K562 (cell line): ENCODE measurements around the gene SGSH. TPM values are rescaled to one million over a fixed set of nuclear protein-coding genes. Genes with fewer than 3 reads are reported as not detected.

ENCODE experiments used
- ATAC-seq: fragments of 200-7000 bp; cut with Tn5 transposase; 3 replicates; pipeline ENCODE4 v1.9.1; 2020; ENCODE audit warnings: moderate library complexity
- BruUV-seq: library from RNA; stranded (reverse); fragments of 400-500 nt; replicated peaks from 2 replicates; lab custom pipeline; 2021; lab: Mats Ljungman, UMichigan
- CTCF ChIA-PET: fragments of 300-600 bp; formaldehyde crosslinking; extraction: SDS; loops from one replicate; lab custom pipeline; 2021; ENCODE audit warnings: low intra/inter-chr PET ratio; lab: Yijun Ruan, JAX
- POLR2A ChIA-PET: fragments of 300-600, 350-650 bp; sonication (Branson Sonifier 250); formaldehyde crosslinking; extraction: SDS; loops from one replicate; lab custom pipeline; 2021; ENCODE audit warnings: antibody characterized with exemption, inconsistent platforms; lab: Yijun Ruan, JAX
- DNase-seq, 4 experiments: peaks; one replicate each; pipeline versions ENCODE4 v3.0.0 to v3.0.0-alpha.2; 2011 to 2018; ENCODE audit warnings: low spot score in 3 of 4, mixed read lengths in 3 of 4; ENCODE audit errors: extremely low read depth in 1 of 4
- FAIRE-seq: peaks from 2 replicates; lab custom pipeline; 2011; peaks lifted over from hg19 to GRCh38; lab: Jason Lieb, UNC
- H2AFZ ChIP-seq: 2 replicates; pipeline ENCODE4 v1.6.0; 2011; ENCODE audit warnings: low read depth, low read length, control low read depth, inconsistent platforms
- H3K27ac ChIP-seq: fragments of 200-600 bp; 3 replicates; pipeline ENCODE4 v1.8.0; 2011; ENCODE audit warnings: low read depth, mild to moderate bottlenecking, control low read depth, inconsistent platforms, low read length, moderate library complexity, mixed read lengths; ENCODE audit errors: extremely low read depth
- H3K27me3 ChIP-seq, 2 experiments: fragments of 300-600 bp in 1 of 2; 2 replicates in 1 of 2; 3 replicates in 1 of 2; pipeline versions ENCODE4 v1.6.0 to v1.8.0; 2011; ENCODE audit warnings: inconsistent platforms in 2 of 2, low read length in 2 of 2, mild to moderate bottlenecking in 1 of 2, mixed read lengths in 1 of 2, moderate library complexity in 1 of 2; ENCODE audit not compliant: control insufficient read depth in 2 of 2, insufficient read depth in 2 of 2
- H3K36me3 ChIP-seq: fragments of 300-600 bp; 3 replicates; pipeline ENCODE4 v1.8.0; 2011; ENCODE audit warnings: mild to moderate bottlenecking, low read length, inconsistent platforms; ENCODE audit not compliant: control insufficient read depth, insufficient read depth
- H3K4me1 ChIP-seq, 2 experiments: fragments of 200-600 bp in 1 of 2; replicated peaks in 1 of 2; 2 replicates in 1 of 2; 3 replicates in 1 of 2; pipeline versions ENCODE4 v1.5.1 to v1.8.0; 2011; ENCODE audit warnings: inconsistent platforms in 2 of 2, low read length in 2 of 2, mild to moderate bottlenecking in 1 of 2, mixed read lengths in 1 of 2, moderate library complexity in 1 of 2; ENCODE audit not compliant: control insufficient read depth in 2 of 2, insufficient read depth in 2 of 2
- H3K4me2 ChIP-seq: 2 replicates; pipeline ENCODE4 v1.6.1; 2011; ENCODE audit warnings: low read length, control low read depth, inconsistent platforms, mixed read lengths; ENCODE audit not compliant: insufficient read depth
- H3K4me3 ChIP-seq: fragments of 200-600 bp; sonication (generic), shearing (Covaris generic); 2 replicates; pipeline ENCODE4 v1.5.1; 2016; ENCODE audit warnings: control low read depth, inconsistent platforms
- H3K79me2 ChIP-seq: fragments of 200-600 bp; 3 replicates; pipeline ENCODE4 v1.8.0; 2011; ENCODE audit warnings: low read length, inconsistent platforms; ENCODE audit not compliant: control insufficient read depth, insufficient read depth
- H3K9ac ChIP-seq, 2 experiments: 2 replicates each; pipeline versions ENCODE4 v1.6.0 to v1.6.1; 2011; ENCODE audit warnings: low read depth in 2 of 2, low read length in 2 of 2, control low read depth in 1 of 2, inconsistent platforms in 1 of 2, mild to moderate bottlenecking in 1 of 2, mixed read lengths in 1 of 2; ENCODE audit not compliant: insufficient read depth in 1 of 2
- H3K9me1 ChIP-seq: one replicate; pipeline ENCODE4 v1.6.0; 2011; ENCODE audit warnings: inconsistent platforms, mild to moderate bottlenecking, low read length, moderate library complexity; ENCODE audit not compliant: control insufficient read depth, insufficient read depth
- H3K9me3 ChIP-seq: replicated peaks from 2 replicates; pipeline ENCODE4 v1.5.1; 2011; ENCODE audit warnings: low read depth, low read length, inconsistent platforms; ENCODE audit not compliant: control insufficient read depth, insufficient read depth
- H4K20me1 ChIP-seq: replicated peaks from 2 replicates; pipeline ENCODE4 v1.6.1; 2011; ENCODE audit warnings: low read length, inconsistent platforms, mixed read lengths; ENCODE audit not compliant: control insufficient read depth, insufficient read depth
- POLR3A ChIP-seq: IDR thresholded peaks from 2 replicates; pipeline ENCODE4 v1.6.1; 2011; ENCODE audit warnings: borderline replicate concordance, mild to moderate bottlenecking, moderate library complexity; ENCODE audit not compliant: insufficient read length, insufficient read depth; ENCODE audit errors: extremely low read depth
- RBFOX2 ChIP-seq: fragments of 200-400 bp; formaldehyde crosslinking; IDR thresholded peaks from 2 replicates; pipeline ENCODE4 v1.6.1; 2017; ENCODE audit warnings: low read depth, mild to moderate bottlenecking, low read length, moderate library complexity
- WGBS: fragments of 100-300 bp; shearing (Covaris generic); methylation state at CpG from one replicate; pipeline ENCODE4 v1.1.6; 2016; ENCODE audit warnings: low coverage, mixed read lengths; ENCODE audit not compliant: insufficient coverage; ENCODE audit errors: missing lambda C conversion rate; 5-methylcytosine and 5-hydroxymethylcytosine counted together
- in situ Hi-C: fragments of 300-500 bp; cut with MboI; formaldehyde crosslinking; loops from 4 replicates; pipeline ENCODE4 v1.15.0; 2018; ENCODE audit warnings: inconsistent platforms, mixed read lengths
- intact Hi-C: fragments of 100-400 bp; cut with micrococcal nuclease; formaldehyde crosslinking; loops from 2 replicates; pipeline ENCODE4 v1.14.2; 2022
- polyA plus RNA-seq, 8 experiments: library from polyadenylated mRNA; depleted of rRNA in 4 of 8; stranded (reverse) in 5 of 8; unstranded in 3 of 8; fragments of >200 nt; fragmentation: Nextera tagmentation in 2 of 8; fragmentation: Illumina TruSeq in 1 of 8; extraction: Ambion mirVana in 2 of 8; extraction: Trizol in 1 of 8; gene quantifications; 2 replicates each; pipeline versions ENCODE4 v1.2.1 to v1.2.3, GENCODE V29; 2011 to 2014; ENCODE audit warnings: inconsistent platforms in 1 of 8, missing spikeins in 1 of 8
- total RNA-seq, 7 experiments: library from RNA; depleted of rRNA in 6 of 7; stranded (reverse); fragments of >200 nt in 6 of 7; fragmentation: Illumina TruSeq in 2 of 7; extraction: Trizol in 2 of 7; gene quantifications; 2 replicates each; pipeline versions ENCODE4 v1.2.1 to v1.2.3, GENCODE V29; 2011 to 2021; ENCODE audit warnings: low replicate concordance in 1 of 7
- TF ChIP-seq, protein P1 (sequence below): IDR thresholded peaks from 3 replicates; pipeline ENCODE4 v1.6.1; 2011; ENCODE audit warnings: borderline replicate concordance, mild to moderate bottlenecking, moderate library complexity; ENCODE audit not compliant: insufficient read length; ENCODE audit errors: extremely low read depth
- TF ChIP-seq, protein P2 (sequence below): sonication (generic); formaldehyde crosslinking; IDR thresholded peaks from 2 replicates; pipeline ENCODE4 v1.8.0; 2022; ENCODE audit warnings: missing genetic modification reagents, mild to moderate bottlenecking, borderline replicate concordance
- TF ChIP-seq, protein P3 (sequence below): fragments of 250-450 bp; sonication (Bioruptor Pico); IDR thresholded peaks from 2 replicates; pipeline ENCODE4 v1.5.0; 2021; ENCODE audit warnings: mild to moderate bottlenecking, moderate library complexity

The SGSH gene
- total and polyA plus RNA-seq, 9 of the 15 experiments (the other 6 are each of a cell fraction or from before 2014, with no cell fraction given) = 0.25 to 15.7 (median 4.9) TPM

DNA sequence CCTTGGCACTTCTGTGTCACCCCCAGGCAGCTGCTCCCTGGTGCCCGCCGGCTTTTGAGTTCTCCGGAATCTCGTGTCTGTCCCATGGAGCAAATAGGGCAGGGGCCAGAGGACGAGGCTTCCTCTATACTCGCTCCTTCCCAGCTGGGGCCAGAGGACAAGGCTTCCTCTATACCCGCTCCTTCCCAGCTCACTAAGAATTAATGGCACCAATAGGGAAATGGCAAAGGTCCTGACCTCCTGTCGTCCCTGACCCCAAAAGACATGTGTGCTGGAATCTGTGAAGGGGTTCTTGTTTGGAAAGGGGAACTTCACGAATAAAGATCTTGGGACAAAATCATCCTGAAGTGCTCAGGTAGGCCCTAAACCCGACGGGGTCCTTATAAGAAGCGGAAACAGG lies 7.6 kb downstream of the SGSH start (continued):
- TF ChIP-seq, protein P1, sequence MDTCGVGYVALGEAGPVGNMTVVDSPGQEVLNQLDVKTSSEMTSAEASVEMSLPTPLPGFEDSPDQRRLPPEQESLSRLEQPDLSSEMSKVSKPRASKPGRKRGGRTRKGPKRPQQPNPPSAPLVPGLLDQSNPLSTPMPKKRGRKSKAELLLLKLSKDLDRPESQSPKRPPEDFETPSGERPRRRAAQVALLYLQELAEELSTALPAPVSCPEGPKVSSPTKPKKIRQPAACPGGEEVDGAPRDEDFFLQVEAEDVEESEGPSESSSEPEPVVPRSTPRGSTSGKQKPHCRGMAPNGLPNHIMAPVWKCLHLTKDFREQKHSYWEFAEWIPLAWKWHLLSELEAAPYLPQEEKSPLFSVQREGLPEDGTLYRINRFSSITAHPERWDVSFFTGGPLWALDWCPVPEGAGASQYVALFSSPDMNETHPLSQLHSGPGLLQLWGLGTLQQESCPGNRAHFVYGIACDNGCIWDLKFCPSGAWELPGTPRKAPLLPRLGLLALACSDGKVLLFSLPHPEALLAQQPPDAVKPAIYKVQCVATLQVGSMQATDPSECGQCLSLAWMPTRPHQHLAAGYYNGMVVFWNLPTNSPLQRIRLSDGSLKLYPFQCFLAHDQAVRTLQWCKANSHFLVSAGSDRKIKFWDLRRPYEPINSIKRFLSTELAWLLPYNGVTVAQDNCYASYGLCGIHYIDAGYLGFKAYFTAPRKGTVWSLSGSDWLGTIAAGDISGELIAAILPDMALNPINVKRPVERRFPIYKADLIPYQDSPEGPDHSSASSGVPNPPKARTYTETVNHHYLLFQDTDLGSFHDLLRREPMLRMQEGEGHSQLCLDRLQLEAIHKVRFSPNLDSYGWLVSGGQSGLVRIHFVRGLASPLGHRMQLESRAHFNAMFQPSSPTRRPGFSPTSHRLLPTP = no peak
- no peak for TF ChIP-seq POLR3A
- TF ChIP-seq, protein P2, sequence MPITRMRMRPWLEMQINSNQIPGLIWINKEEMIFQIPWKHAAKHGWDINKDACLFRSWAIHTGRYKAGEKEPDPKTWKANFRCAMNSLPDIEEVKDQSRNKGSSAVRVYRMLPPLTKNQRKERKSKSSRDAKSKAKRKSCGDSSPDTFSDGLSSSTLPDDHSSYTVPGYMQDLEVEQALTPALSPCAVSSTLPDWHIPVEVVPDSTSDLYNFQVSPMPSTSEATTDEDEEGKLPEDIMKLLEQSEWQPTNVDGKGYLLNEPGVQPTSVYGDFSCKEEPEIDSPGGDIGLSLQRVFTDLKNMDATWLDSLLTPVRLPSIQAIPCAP = no peak
- TF ChIP-seq, all 486 proteins: peak for 0

DNA sequence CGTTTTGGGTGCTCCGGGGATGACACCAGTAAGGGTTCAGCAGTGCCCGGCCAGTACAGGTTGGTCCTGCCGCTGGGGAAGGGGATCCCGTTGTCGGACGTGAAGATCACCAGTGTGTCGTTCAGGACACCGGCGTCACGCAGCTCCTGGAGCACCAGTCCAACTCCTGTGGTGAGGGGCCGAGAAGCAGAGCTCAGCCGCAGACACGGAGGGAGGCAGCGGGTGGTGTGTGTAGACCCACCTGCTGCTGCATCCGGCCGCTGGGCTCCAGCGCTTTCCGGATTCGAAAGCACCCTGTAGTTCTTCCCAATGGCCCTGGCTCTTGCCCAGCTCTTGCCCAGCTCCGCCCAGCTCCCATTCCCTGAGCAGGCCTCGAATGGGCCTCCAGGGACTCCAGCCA lies 8.0 kb downstream of the SGSH start:
- Histone ChIP-seq H3K36me3 (peaks cover 41% of the 10 kb centered on the region; the same call in 1 of the 3 replicates), H3K4me2 (no peak overlapping the region), H3K27ac (no peak overlapping the region), H4K20me1 (no peaks in the 10 kb centered on the region), H3K79me2 (no peaks in the 10 kb centered on the region), H3K9me3 (no peaks in the 10 kb centered on the region), H3K9ac (peak overlapping the region in 1 of 2 experiments; percentile 17; a peak in 1 of 4 replicates), H3K4me3 (no peak overlapping the region), H3K4me1 (peaks cover 0 to 15% of the 10 kb centered on the region in 2 experiments; a peak in 1 of 5 replicates), H3K27me3 (no peaks in the 10 kb centered on the region), H2AFZ (no peak overlapping the region), H3K9me1 (no peaks in the 10 kb centered on the region)
- WGBS = 93% methylated on average over 18 of the region's 22 CpGs
- FAIRE-seq = no peak
- no peak for ATAC-seq
- no TSS peak for BruUV-seq
- 0 out of 2 replicates have a peak, but pooled peaks have one; percentile 21 for TF ChIP-seq RBFOX2
- TF ChIP-seq, protein P3, sequence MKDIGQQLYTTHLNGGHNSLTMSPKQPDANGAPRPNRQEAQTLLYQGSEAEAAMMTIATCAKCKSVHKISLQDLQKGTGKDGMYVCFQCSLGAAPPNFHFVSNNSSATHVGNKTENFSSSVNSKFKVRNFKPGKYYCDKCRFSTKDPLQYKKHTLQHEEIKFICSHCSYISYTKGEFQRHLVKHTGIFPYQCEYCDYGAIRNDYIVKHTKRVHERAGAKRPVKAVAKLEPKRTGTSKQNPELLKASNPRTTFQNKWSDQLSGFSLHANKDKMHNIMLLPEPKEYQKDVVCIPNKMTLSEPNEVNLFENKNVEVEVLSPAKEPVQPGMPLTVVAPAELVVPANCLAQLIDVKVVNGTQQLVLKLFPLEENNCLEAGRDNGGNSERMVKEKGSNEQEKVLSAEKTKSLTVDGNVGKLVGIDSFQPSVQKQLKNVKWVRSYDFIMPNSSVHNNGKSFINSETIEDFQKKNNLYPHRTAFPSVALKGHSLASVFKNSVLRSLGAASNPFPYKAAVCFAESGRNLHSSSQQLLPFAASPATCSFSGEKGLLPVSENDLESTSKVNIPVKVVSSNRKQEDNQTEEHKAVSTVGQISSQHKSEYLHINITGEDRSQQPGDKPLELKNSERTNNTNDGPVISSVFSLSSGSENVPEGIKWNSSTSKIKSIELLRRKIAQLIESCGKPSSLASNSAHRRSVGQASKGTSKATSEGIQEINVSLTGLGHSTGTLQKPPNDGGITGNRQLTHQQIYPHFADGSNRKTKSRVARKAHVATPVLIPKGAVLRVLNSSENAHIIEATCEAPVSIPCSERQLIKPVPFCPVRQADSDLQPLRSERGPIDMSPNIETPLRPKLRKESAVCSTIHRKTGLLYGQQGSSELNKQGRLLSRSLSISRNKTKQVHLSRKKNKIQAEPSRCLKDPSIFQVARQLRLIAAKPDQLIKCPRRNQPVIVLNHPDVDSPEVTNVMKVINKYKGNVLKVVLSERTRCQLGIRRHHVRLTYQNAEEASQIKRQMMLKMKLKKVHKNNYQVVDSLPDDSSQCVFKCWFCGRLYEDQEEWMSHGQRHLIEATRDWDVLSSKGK (CRISPR knock-in tag) = no peak
- POLR2A ChIA-PET = interaction anchor here (0.7 kb wide), 1 partner anchor 85 kb away, joined by 3 read pairs; no protein-coding TSS in a partner anchor
- in situ Hi-C loops = no loop called here
- CTCF ChIA-PET = no interaction called here
- no peak for DNase-seq
- intact Hi-C loops = no loop called here
